CD14-positive monocyte (primary cell): Measurements from ENCODE around the gene OR11H6. TPM values are rescaled to one million over a fixed set of nuclear protein-coding genes. Genes with fewer than 3 reads are reported as not detected.

Experiments
- DNase-seq, 3 donors: peaks; one replicate each; pipeline ENCODE4 v3.0.0-alpha.2; 2011 to 2022
- H2AFZ ChIP-seq: 2 replicates; pipeline ENCODE4 v1.6.0; 2012; ENCODE audit warnings: mild to moderate bottlenecking, low read depth, low read length, inconsistent platforms; ENCODE audit not compliant: insufficient read depth, poor library complexity, severe bottlenecking
- H3K27ac ChIP-seq, 2 donors: 1 replicate in 1 of 2; 2 replicates in 1 of 2; pipeline ENCODE4 v1.5.1; 2012 to 2013; ENCODE audit warnings: low read length in 2 of 2, control low read depth in 1 of 2, inconsistent platforms in 1 of 2, low read depth in 1 of 2, mild to moderate bottlenecking in 1 of 2
- H3K27me3 ChIP-seq, 2 donors: one replicate each; pipeline versions ENCODE4 v1.6.0 to v1.6.1; 2011 to 2013; ENCODE audit warnings: low read length in 2 of 2; ENCODE audit not compliant: control insufficient read depth in 2 of 2, insufficient read depth in 2 of 2
- H3K36me3 ChIP-seq, 2 donors: replicated peaks in 1 of 2; 1 replicate in 1 of 2; 2 replicates in 1 of 2; pipeline versions ENCODE4 v1.5.1 to v1.6.1; 2012 to 2013; ENCODE audit warnings: low read length in 2 of 2, control low read depth in 1 of 2, inconsistent platforms in 1 of 2, mild to moderate bottlenecking in 1 of 2; ENCODE audit not compliant: insufficient read depth in 2 of 2, control insufficient read depth in 1 of 2
- H3K4me1 ChIP-seq, 2 donors: 1 replicate in 1 of 2; 2 replicates in 1 of 2; pipeline versions ENCODE4 v1.5.1 to v1.6.1; 2012 to 2013; ENCODE audit warnings: low read length in 2 of 2, control low read depth in 1 of 2, inconsistent platforms in 1 of 2, mild to moderate bottlenecking in 1 of 2, moderate library complexity in 1 of 2; ENCODE audit not compliant: insufficient read depth in 2 of 2, control insufficient read depth in 1 of 2
- H3K4me2 ChIP-seq: replicated peaks from 2 replicates; pipeline ENCODE3; 2012; ENCODE audit warnings: low read length, moderate library complexity, mild to moderate bottlenecking; ENCODE audit not compliant: poor library complexity, severe bottlenecking; ENCODE audit errors: extremely low read depth
- H3K4me3 ChIP-seq, 3 experiments: fragments of 200-600 bp in 1 of 3; sonication (generic) in 1 of 3; replicated peaks in 1 of 3; 1 replicate in 2 of 3; 2 replicates in 1 of 3; pipeline ENCODE4 v1.5.1; 2011 to 2013; ENCODE audit warnings: low read length in 3 of 3, mild to moderate bottlenecking in 3 of 3, control low read depth in 2 of 3, low read depth in 2 of 3, inconsistent platforms in 1 of 3, moderate library complexity in 1 of 3
- H3K79me2 ChIP-seq: 2 replicates; pipeline ENCODE4 v1.6.0; 2012; ENCODE audit warnings: mild to moderate bottlenecking, control low read depth, inconsistent platforms, low read length, moderate library complexity; ENCODE audit not compliant: insufficient read depth
- H3K9ac ChIP-seq: 2 replicates; pipeline ENCODE4 v1.6.0; 2017; ENCODE audit warnings: low read length, mild to moderate bottlenecking; ENCODE audit not compliant: insufficient read depth, poor library complexity, severe bottlenecking
- H3K9me3 ChIP-seq, 2 donors: replicated peaks in 1 of 2; 1 replicate in 1 of 2; 2 replicates in 1 of 2; pipeline versions ENCODE4 v1.5.1 to v1.6.1; 2012 to 2013; ENCODE audit warnings: low read length in 2 of 2, control low read depth in 1 of 2; ENCODE audit not compliant: control insufficient read depth in 1 of 2, insufficient read depth in 1 of 2
- H4K20me1 ChIP-seq: 2 replicates; pipeline ENCODE4 v1.6.0; 2012; ENCODE audit warnings: mild to moderate bottlenecking, low read length, control low read depth, moderate library complexity; ENCODE audit not compliant: insufficient read depth
- H3K27ac Mint-ChIP-seq, 7 donors: one replicate each; pipeline ENCODE4 v1.8.0; 2020; ENCODE audit warnings: mild to moderate bottlenecking in 7 of 7, mixed read lengths in 7 of 7, moderate library complexity in 6 of 7, inconsistent platforms in 2 of 7
- H3K27me3 Mint-ChIP-seq, 3 donors: one replicate each; pipeline ENCODE4 v1.8.0; 2021 to 2022; ENCODE audit warnings: low read depth in 3 of 3, mild to moderate bottlenecking in 3 of 3, mixed read lengths in 3 of 3, moderate library complexity in 3 of 3, inconsistent platforms in 1 of 3
- H3K36me3 Mint-ChIP-seq, 2 donors: one replicate each; pipeline ENCODE4 v1.8.0; 2020; ENCODE audit warnings: mixed read lengths in 2 of 2, inconsistent platforms in 1 of 2, mild to moderate bottlenecking in 1 of 2
- H3K4me1 Mint-ChIP-seq: one replicate; pipeline ENCODE4 v1.8.0; 2020; ENCODE audit warnings: mild to moderate bottlenecking, mixed read lengths
- H3K4me3 Mint-ChIP-seq, 2 donors: one replicate each; pipeline ENCODE4 v1.8.0; 2020; ENCODE audit warnings: mild to moderate bottlenecking in 2 of 2, mixed read lengths in 2 of 2, moderate library complexity in 1 of 2
- H3K9me3 Mint-ChIP-seq, 7 donors: one replicate each; pipeline ENCODE4 v1.8.0; 2020 to 2022; ENCODE audit warnings: mixed read lengths in 7 of 7, mild to moderate bottlenecking in 6 of 7, moderate library complexity in 6 of 7, inconsistent platforms in 2 of 7
- WGBS: methylation state at CpG from one replicate; pipeline ENCODE4 v1.1.5; 2013; ENCODE audit warnings: missing lambda C conversion rate; ENCODE audit not compliant: insufficient coverage; 5-methylcytosine and 5-hydroxymethylcytosine counted together
- intact Hi-C, 2 donors: fragments of 100-400 bp; cut with micrococcal nuclease; formaldehyde crosslinking; loops; one replicate each; pipeline versions ENCODE4 v1.15.0 to v1.15.1; 2023
- polyA plus RNA-seq, 3 donors: library from polyadenylated mRNA; depleted of rRNA in 1 of 3; unstranded in 2 of 3; stranded (reverse) in 1 of 3; fragments of 300-500 nt in 2 of 3; fragments of >200 nt in 1 of 3; fragmentation: Illumina TruSeq in 2 of 3; gene quantifications; 1 replicate in 2 of 3; 2 replicates in 1 of 3; pipeline ENCODE4 v1.2.3, GENCODE V29; 2012 to 2021
- TF ChIP-seq, protein P1 (sequence below): fragments of 200-600 bp; IDR thresholded peaks from one replicate; pipeline ENCODE4 v1.8.0; 2022; ENCODE audit warnings: antibody characterized with exemption, mild to moderate bottlenecking

The OR11H6 gene
- polyA plus RNA-seq, 3 donors: not detected

DNA sequence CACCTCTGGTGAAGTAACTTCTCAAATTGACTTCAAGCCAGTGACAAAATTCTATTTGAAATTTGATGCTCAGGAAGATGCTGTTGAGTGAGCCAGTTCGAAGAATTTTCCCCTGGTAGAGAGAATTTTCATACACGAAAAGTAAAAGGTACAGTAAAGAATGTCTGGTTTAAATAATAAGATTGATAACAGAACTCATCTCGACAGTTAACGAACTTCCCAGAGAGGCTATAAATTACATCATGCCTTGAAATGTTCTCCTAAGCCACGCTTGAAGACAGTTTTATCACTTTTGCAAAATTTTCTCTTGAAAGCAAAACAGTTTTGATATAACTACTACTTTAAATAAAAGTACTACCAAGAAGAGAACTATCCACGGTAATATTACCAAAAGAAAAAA is 47.2 kb upstream of the OR11H6 start:
- H3K9ac ChIP-seq: no peak overlapping the region
- H3K9me3 ChIP-seq: no peaks in the 10 kb centered on the region
- peaks cover 3 to 13% (median 7%) of the 10 kb centered on the region in 7 donors for H3K9me3 Mint-ChIP-seq
- DNase-seq: no peak
- H2AFZ ChIP-seq: no peak overlapping the region
- no peaks in the 10 kb centered on the region for H4K20me1 ChIP-seq
- intact Hi-C loops: no loop called here
- TF ChIP-seq, protein P1, sequence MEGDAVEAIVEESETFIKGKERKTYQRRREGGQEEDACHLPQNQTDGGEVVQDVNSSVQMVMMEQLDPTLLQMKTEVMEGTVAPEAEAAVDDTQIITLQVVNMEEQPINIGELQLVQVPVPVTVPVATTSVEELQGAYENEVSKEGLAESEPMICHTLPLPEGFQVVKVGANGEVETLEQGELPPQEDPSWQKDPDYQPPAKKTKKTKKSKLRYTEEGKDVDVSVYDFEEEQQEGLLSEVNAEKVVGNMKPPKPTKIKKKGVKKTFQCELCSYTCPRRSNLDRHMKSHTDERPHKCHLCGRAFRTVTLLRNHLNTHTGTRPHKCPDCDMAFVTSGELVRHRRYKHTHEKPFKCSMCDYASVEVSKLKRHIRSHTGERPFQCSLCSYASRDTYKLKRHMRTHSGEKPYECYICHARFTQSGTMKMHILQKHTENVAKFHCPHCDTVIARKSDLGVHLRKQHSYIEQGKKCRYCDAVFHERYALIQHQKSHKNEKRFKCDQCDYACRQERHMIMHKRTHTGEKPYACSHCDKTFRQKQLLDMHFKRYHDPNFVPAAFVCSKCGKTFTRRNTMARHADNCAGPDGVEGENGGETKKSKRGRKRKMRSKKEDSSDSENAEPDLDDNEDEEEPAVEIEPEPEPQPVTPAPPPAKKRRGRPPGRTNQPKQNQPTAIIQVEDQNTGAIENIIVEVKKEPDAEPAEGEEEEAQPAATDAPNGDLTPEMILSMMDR: no peak
- H3K27me3 ChIP-seq: no peaks in the 10 kb centered on the region
- no peak overlapping the region for H3K4me2 ChIP-seq
- H3K36me3 ChIP-seq: no peaks in the 10 kb centered on the region
- H3K4me1 Mint-ChIP-seq: peaks cover 25% of the 10 kb centered on the region
- H3K4me3 ChIP-seq: no peak overlapping the region
- H3K4me3 Mint-ChIP-seq: no peak overlapping the region
- WGBS: no CpG with 5 or more reads among the region's 6 CpGs
- H3K4me1 ChIP-seq: peaks cover 23 to 30% of the 10 kb centered on the region in 2 donors
- peaks cover 0 to 5% (median 2%) of the 10 kb centered on the region in 3 donors for H3K27me3 Mint-ChIP-seq
- H3K36me3 Mint-ChIP-seq: no peaks in the 10 kb centered on the region
- no peak overlapping the region for H3K27ac Mint-ChIP-seq
- H3K27ac ChIP-seq: no peak overlapping the region
- H3K79me2 ChIP-seq: no peaks in the 10 kb centered on the region

DNA sequence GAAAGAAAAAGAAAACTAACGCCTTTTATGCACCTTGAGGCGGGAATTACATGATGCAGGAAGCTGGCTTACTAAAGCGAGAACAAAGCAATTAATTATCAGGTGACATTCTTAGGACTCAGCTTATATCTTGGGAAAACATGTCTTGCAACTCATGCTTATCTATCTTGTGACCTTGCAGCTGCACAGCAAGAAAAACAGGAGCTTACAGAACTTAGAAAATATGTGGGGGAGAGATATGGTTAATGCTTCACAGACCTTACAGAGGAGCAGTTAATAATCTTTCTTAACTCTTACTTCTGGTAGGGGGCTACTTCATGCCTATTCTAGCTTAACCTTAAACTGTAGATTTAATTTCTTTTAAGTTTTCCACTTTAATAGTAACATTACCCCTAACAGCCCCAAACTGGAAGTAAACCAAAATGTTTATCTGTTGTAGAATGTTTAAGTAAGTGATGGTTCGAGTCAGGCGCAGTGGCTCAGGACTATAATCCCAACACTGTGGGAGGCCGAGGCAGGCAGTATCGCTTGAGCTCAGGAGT is 46.0 kb upstream of the OR11H6 start:
- TF ChIP-seq, protein P1: no peak
- Mint-ChIP-seq H3K9me3 (peaks cover 3 to 13% (median 7%) of the 10 kb centered on the region in 7 donors), H3K4me3 (no peak overlapping the region), H3K27ac (no peak overlapping the region), H3K4me1 (peaks cover 27% of the 10 kb centered on the region), H3K27me3 (peaks cover under 1 to 2% (median 1%) of the 10 kb centered on the region in 3 donors), H3K36me3 (no peaks in the 10 kb centered on the region)
- Histone ChIP-seq H3K4me2 (no peak overlapping the region), H3K9ac (no peak overlapping the region), H3K27me3 (no peaks in the 10 kb centered on the region), H3K4me1 (peaks cover 24 to 30% of the 10 kb centered on the region in 2 donors), H3K36me3 (no peaks in the 10 kb centered on the region), H3K27ac (no peak overlapping the region), H3K79me2 (no peaks in the 10 kb centered on the region), H3K4me3 (no peak overlapping the region), H2AFZ (no peak overlapping the region), H4K20me1 (no peaks in the 10 kb centered on the region), H3K9me3 (no peaks in the 10 kb centered on the region)
- WGBS: no CpG with 5 or more reads among the region's 7 CpGs
- intact Hi-C loops: no loop called here
- no peak for DNase-seq
